K562 (cell line): ENCODE measurements around the gene TPM4. TPM values are rescaled to one million over a fixed set of nuclear protein-coding genes. Genes with fewer than 3 reads are reported as not detected.

Source experiments
- ATAC-seq: fragments of 200-7000 bp; cut with Tn5 transposase; 3 replicates; pipeline ENCODE4 v1.9.1; 2020; ENCODE audit warnings: moderate library complexity
- BruUV-seq: library from RNA; stranded (reverse); fragments of 400-500 nt; replicated peaks from 2 replicates; lab custom pipeline; 2021; lab: Mats Ljungman, UMichigan
- CTCF ChIA-PET: fragments of 300-600 bp; formaldehyde crosslinking; extraction: SDS; loops from one replicate; lab custom pipeline; 2021; ENCODE audit warnings: low intra/inter-chr PET ratio; lab: Yijun Ruan, JAX
- POLR2A ChIA-PET: fragments of 300-600, 350-650 bp; sonication (Branson Sonifier 250); formaldehyde crosslinking; extraction: SDS; loops from one replicate; lab custom pipeline; 2021; ENCODE audit warnings: antibody characterized with exemption, inconsistent platforms; lab: Yijun Ruan, JAX
- DNase-seq, 4 experiments: peaks; one replicate each; pipeline versions ENCODE4 v3.0.0 to v3.0.0-alpha.2; 2011 to 2018; ENCODE audit warnings: low spot score in 3 of 4, mixed read lengths in 3 of 4; ENCODE audit errors: extremely low read depth in 1 of 4
- FAIRE-seq: peaks from 2 replicates; lab custom pipeline; 2011; peaks lifted over from hg19 to GRCh38; lab: Jason Lieb, UNC
- H2AFZ ChIP-seq: 2 replicates; pipeline ENCODE4 v1.6.0; 2011; ENCODE audit warnings: low read depth, low read length, control low read depth, inconsistent platforms
- H3K27ac ChIP-seq: fragments of 200-600 bp; 3 replicates; pipeline ENCODE4 v1.8.0; 2011; ENCODE audit warnings: low read depth, mild to moderate bottlenecking, control low read depth, inconsistent platforms, low read length, moderate library complexity, mixed read lengths; ENCODE audit errors: extremely low read depth
- H3K27me3 ChIP-seq, 2 experiments: fragments of 300-600 bp in 1 of 2; 2 replicates in 1 of 2; 3 replicates in 1 of 2; pipeline versions ENCODE4 v1.6.0 to v1.8.0; 2011; ENCODE audit warnings: inconsistent platforms in 2 of 2, low read length in 2 of 2, mild to moderate bottlenecking in 1 of 2, mixed read lengths in 1 of 2, moderate library complexity in 1 of 2; ENCODE audit not compliant: control insufficient read depth in 2 of 2, insufficient read depth in 2 of 2
- H3K36me3 ChIP-seq: fragments of 300-600 bp; 3 replicates; pipeline ENCODE4 v1.8.0; 2011; ENCODE audit warnings: mild to moderate bottlenecking, low read length, inconsistent platforms; ENCODE audit not compliant: control insufficient read depth, insufficient read depth
- H3K4me1 ChIP-seq, 2 experiments: fragments of 200-600 bp in 1 of 2; replicated peaks in 1 of 2; 2 replicates in 1 of 2; 3 replicates in 1 of 2; pipeline versions ENCODE4 v1.5.1 to v1.8.0; 2011; ENCODE audit warnings: inconsistent platforms in 2 of 2, low read length in 2 of 2, mild to moderate bottlenecking in 1 of 2, mixed read lengths in 1 of 2, moderate library complexity in 1 of 2; ENCODE audit not compliant: control insufficient read depth in 2 of 2, insufficient read depth in 2 of 2
- H3K4me2 ChIP-seq: 2 replicates; pipeline ENCODE4 v1.6.1; 2011; ENCODE audit warnings: low read length, control low read depth, inconsistent platforms, mixed read lengths; ENCODE audit not compliant: insufficient read depth
- H3K4me3 ChIP-seq: fragments of 200-600 bp; sonication (generic), shearing (Covaris generic); 2 replicates; pipeline ENCODE4 v1.5.1; 2016; ENCODE audit warnings: control low read depth, inconsistent platforms
- H3K79me2 ChIP-seq: fragments of 200-600 bp; 3 replicates; pipeline ENCODE4 v1.8.0; 2011; ENCODE audit warnings: low read length, inconsistent platforms; ENCODE audit not compliant: control insufficient read depth, insufficient read depth
- H3K9ac ChIP-seq, 2 experiments: 2 replicates each; pipeline versions ENCODE4 v1.6.0 to v1.6.1; 2011; ENCODE audit warnings: low read depth in 2 of 2, low read length in 2 of 2, control low read depth in 1 of 2, inconsistent platforms in 1 of 2, mild to moderate bottlenecking in 1 of 2, mixed read lengths in 1 of 2; ENCODE audit not compliant: insufficient read depth in 1 of 2
- H3K9me1 ChIP-seq: one replicate; pipeline ENCODE4 v1.6.0; 2011; ENCODE audit warnings: inconsistent platforms, mild to moderate bottlenecking, low read length, moderate library complexity; ENCODE audit not compliant: control insufficient read depth, insufficient read depth
- H3K9me3 ChIP-seq: replicated peaks from 2 replicates; pipeline ENCODE4 v1.5.1; 2011; ENCODE audit warnings: low read depth, low read length, inconsistent platforms; ENCODE audit not compliant: control insufficient read depth, insufficient read depth
- H4K20me1 ChIP-seq: replicated peaks from 2 replicates; pipeline ENCODE4 v1.6.1; 2011; ENCODE audit warnings: low read length, inconsistent platforms, mixed read lengths; ENCODE audit not compliant: control insufficient read depth, insufficient read depth
- BCOR ChIP-seq: fragments of 450-650 bp; IDR thresholded peaks from 2 replicates; pipeline ENCODE4 v1.6.1; 2016
- CBFA2T2 ChIP-seq: fragments of 450-650 bp; conservative IDR thresholded peaks from 2 replicates; pipeline ENCODE4 v1.6.1; 2017; ENCODE audit warnings: mild to moderate bottlenecking
- CCNT2 ChIP-seq: IDR thresholded peaks from 2 replicates; pipeline ENCODE4 v1.6.1; 2011; ENCODE audit warnings: borderline replicate concordance, low read depth, mild to moderate bottlenecking, moderate library complexity, mixed read lengths, low read length; ENCODE audit not compliant: insufficient read length; ENCODE audit errors: extremely low read depth
- CHD1 ChIP-seq: fragments of 200-600 bp; sonication (generic); IDR thresholded peaks from one replicate; pipeline ENCODE4 v1.6.1; 2012; ENCODE audit warnings: mild to moderate bottlenecking, moderate library complexity, low read length, inconsistent platforms
- JUND ChIP-seq, 2 experiments: IDR thresholded peaks; 2 replicates in 1 of 2; 3 replicates in 1 of 2; pipeline ENCODE4 v1.6.1; 2011; ENCODE audit warnings: borderline replicate concordance in 2 of 2, low read depth in 2 of 2, low read length in 2 of 2, improper control_type of control experiment in 1 of 2, missing biosample characterization in 1 of 2, missing genetic modification characterization in 1 of 2, missing genetic modification reagents in 1 of 2
- PHTF2 ChIP-seq: fragments of 250-450 bp; sonication (Bioruptor Pico); IDR thresholded peaks from 2 replicates; pipeline ENCODE4 v1.5.0; 2021; ENCODE audit warnings: mild to moderate bottlenecking
- POLR2G ChIP-seq: fragments of 200-400 bp; formaldehyde crosslinking; IDR thresholded peaks from 2 replicates; pipeline ENCODE4 v1.6.1; 2017; ENCODE audit warnings: low read depth, mild to moderate bottlenecking, antibody characterized with exemption, low read length, moderate library complexity
- RFX1 ChIP-seq: fragments of 450-650 bp; IDR thresholded peaks from 2 replicates; pipeline ENCODE4 v1.6.1; 2016; ENCODE audit warnings: mild to moderate bottlenecking, moderate library complexity
- WGBS: fragments of 100-300 bp; shearing (Covaris generic); methylation state at CpG from one replicate; pipeline ENCODE4 v1.1.6; 2016; ENCODE audit warnings: low coverage, mixed read lengths; ENCODE audit not compliant: insufficient coverage; ENCODE audit errors: missing lambda C conversion rate; 5-methylcytosine and 5-hydroxymethylcytosine counted together
- in situ Hi-C: fragments of 300-500 bp; cut with MboI; formaldehyde crosslinking; loops from 4 replicates; pipeline ENCODE4 v1.15.0; 2018; ENCODE audit warnings: inconsistent platforms, mixed read lengths
- intact Hi-C: fragments of 100-400 bp; cut with micrococcal nuclease; formaldehyde crosslinking; loops from 2 replicates; pipeline ENCODE4 v1.14.2; 2022
- polyA plus RNA-seq, 8 experiments: library from polyadenylated mRNA; depleted of rRNA in 4 of 8; stranded (reverse) in 5 of 8; unstranded in 3 of 8; fragments of >200 nt; fragmentation: Nextera tagmentation in 2 of 8; fragmentation: Illumina TruSeq in 1 of 8; extraction: Ambion mirVana in 2 of 8; extraction: Trizol in 1 of 8; gene quantifications; 2 replicates each; pipeline versions ENCODE4 v1.2.1 to v1.2.3, GENCODE V29; 2011 to 2014; ENCODE audit warnings: inconsistent platforms in 1 of 8, missing spikeins in 1 of 8
- total RNA-seq, 7 experiments: library from RNA; depleted of rRNA in 6 of 7; stranded (reverse); fragments of >200 nt in 6 of 7; fragmentation: Illumina TruSeq in 2 of 7; extraction: Trizol in 2 of 7; gene quantifications; 2 replicates each; pipeline versions ENCODE4 v1.2.1 to v1.2.3, GENCODE V29; 2011 to 2021; ENCODE audit warnings: low replicate concordance in 1 of 7
- TF ChIP-seq, protein P1 (sequence below): fragments of 450-650 bp; formaldehyde crosslinking; IDR thresholded peaks from 2 replicates; pipeline ENCODE4 v1.4.0; 2020; ENCODE audit warnings: mild to moderate bottlenecking, moderate library complexity

TPM4 gene
- total and polyA plus RNA-seq, 9 of the 15 experiments (the other 6 are each of a cell fraction or from before 2014, with no cell fraction given), result 28.1 to 111 (median 77.4) TPM

DNA sequence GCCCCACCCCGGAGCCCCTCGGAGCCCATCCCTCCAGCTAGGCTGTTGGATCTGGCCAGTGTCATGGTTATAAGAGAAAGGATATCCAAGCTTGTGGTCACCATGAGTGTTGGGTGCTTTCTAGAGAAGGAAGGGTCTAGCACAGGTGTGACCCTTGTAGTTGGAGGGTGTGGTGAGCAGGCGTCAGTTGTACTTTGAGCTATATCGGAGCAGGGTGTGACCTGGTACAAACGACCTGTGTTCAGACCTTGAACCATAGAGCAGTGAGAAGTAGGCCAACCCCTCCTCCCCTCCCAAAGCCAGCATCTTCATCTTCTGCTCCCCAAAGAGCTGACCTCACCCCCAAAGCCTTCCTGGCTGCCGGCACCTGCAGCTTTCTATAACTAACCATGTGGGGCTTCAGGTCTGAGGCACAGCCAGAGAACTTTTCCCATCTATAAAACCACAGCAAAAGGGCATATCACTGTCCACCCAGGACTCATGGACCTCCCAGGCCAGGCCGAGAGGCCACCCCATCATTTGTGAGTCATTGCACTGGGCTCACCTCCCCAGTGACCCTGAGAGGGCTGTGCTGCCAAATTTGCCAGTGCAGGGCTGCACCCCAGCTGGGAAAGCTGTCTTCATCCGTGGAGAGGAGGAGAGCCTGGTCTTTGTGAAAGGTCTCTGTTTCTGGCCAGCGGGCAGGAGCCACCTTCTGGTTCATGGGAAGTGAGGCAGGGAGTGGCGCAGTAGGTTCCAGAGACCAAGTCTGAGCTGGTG lies 49.6 kb downstream of the TPM4 start:
- no peak overlapping the region for H2AFZ ChIP-seq
- no TSS peak for BruUV-seq
- TF ChIP-seq POLR2G, result 0 out of 2 replicates have a peak, but pooled peaks have one; percentile 12
- TF ChIP-seq RFX1, result no peak
- no peaks in the 10 kb centered on the region for H3K9me1 ChIP-seq
- H3K36me3 ChIP-seq, result peaks cover 90% of the 10 kb centered on the region
- no peak for FAIRE-seq
- ChIA-PET POLR2A (interaction anchor here (1.1 to 1.2 kb wide), 2 partner anchors 11 to 22 kb away, joined by 4 to 5 read pairs; no protein-coding TSS in a partner anchor), CTCF (no interaction called here)
- no peak overlapping the region for H3K4me3 ChIP-seq
- 0 out of 2 replicates have a peak, but pooled peaks cover 3% of the 10 kb centered on the region for H4K20me1 ChIP-seq
- intact Hi-C loops, result no loop called here
- WGBS, result 81% methylated on average over 10 of the region's 10 CpGs
- no peaks in the 10 kb centered on the region for H3K79me2 ChIP-seq
- DNase-seq, result no peak
- no peak for ATAC-seq
- H3K4me1 ChIP-seq, result peaks cover 0 to 13% of the 10 kb centered on the region in 2 experiments; a peak in 2 of 5 replicates
- no peak overlapping the region for H3K9ac ChIP-seq
- H3K4me2 ChIP-seq, result no peak overlapping the region
- H3K9me3 ChIP-seq, result no peaks in the 10 kb centered on the region
- in situ Hi-C loops, result no loop called here
- no peak overlapping the region for H3K27ac ChIP-seq
- no peaks in the 10 kb centered on the region for H3K27me3 ChIP-seq

DNA sequence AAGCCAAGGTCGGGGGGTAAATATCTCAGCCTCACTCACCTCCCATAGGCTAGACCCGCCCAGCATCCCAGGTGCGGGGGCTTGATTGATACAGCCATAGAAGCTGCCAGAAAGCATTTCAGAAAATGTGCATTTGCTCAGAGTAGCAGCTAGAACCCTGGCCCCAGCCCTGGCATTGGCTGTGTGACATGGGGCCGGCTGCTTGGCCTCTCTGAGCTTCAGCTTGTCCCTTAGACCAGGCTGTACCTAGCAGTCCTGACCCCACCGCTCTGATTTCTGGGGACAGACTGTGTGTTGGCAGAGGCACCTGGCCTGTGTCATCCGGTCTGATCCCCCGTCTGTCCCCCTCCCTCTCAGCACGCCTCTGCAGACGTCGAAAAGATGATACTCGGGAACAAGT lies 50.8 kb downstream of the TPM4 start:
- ChIA-PET POLR2A (interaction anchor here (0.7 to 1.4 kb wide), 2 partner anchors 10 to 17 kb away, joined by 5 read pairs; partner anchors contain the start of gene HSH2D), CTCF (no interaction called here)
- Histone ChIP-seq H3K79me2 (no peaks in the 10 kb centered on the region), H3K4me1 (peaks cover 0 to 13% of the 10 kb centered on the region in 2 experiments; a peak in 2 of 5 replicates), H3K27me3 (no peaks in the 10 kb centered on the region), H3K27ac (no peak overlapping the region), H3K9me3 (no peaks in the 10 kb centered on the region), H3K36me3 (peaks cover 83% of the 10 kb centered on the region; the same call in 2 of the 3 replicates), H4K20me1 (0 out of 2 replicates have a peak, but pooled peaks cover 3% of the 10 kb centered on the region), H3K9me1 (no peaks in the 10 kb centered on the region), H3K4me2 (no peak overlapping the region), H2AFZ (no peak overlapping the region), H3K9ac (no peak overlapping the region), H3K4me3 (no peak overlapping the region)
- BruUV-seq, result no TSS peak
- FAIRE-seq (no peak), DNase-seq (no peak), ATAC-seq (no peak)
- in situ Hi-C loops (no loop called here), intact Hi-C loops (no loop called here)
- 85% methylated on average over 5 of the region's 11 CpGs for WGBS
- no peak for TF ChIP-seq CBFA2T2
- 0 out of 2 replicates have a peak, but pooled peaks have one; percentile 14 for TF ChIP-seq BCOR
- TF ChIP-seq CCNT2, result no peak
- TF ChIP-seq, protein P1, sequence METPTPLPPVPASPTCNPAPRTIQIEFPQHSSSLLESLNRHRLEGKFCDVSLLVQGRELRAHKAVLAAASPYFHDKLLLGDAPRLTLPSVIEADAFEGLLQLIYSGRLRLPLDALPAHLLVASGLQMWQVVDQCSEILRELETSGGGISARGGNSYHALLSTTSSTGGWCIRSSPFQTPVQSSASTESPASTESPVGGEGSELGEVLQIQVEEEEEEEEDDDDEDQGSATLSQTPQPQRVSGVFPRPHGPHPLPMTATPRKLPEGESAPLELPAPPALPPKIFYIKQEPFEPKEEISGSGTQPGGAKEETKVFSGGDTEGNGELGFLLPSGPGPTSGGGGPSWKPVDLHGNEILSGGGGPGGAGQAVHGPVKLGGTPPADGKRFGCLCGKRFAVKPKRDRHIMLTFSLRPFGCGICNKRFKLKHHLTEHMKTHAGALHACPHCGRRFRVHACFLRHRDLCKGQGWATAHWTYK (CRISPR knock-in tag), result no peak
- TF ChIP-seq JUND (IDR thresholded peaks at IDR 0.05; ENCODE audit: borderline replicate concordance, low read depth, low read length), result no peak
- TF ChIP-seq JUND (tag; IDR thresholded peaks at IDR 0.05; ENCODE audit: borderline replicate concordance, low read depth, low read length), result no peak
- no peak for TF ChIP-seq PHTF2 (CRISPR knock-in tag)
- no peak for TF ChIP-seq CHD1
